Thyroid gland (tissue), 4 donors: ENCODE data around the gene LPAR1. TPM values are rescaled to one million over a fixed set of nuclear protein-coding genes. Genes with fewer than 3 reads are reported as not detected.

Experiments
- DNase-seq, 2 donors: peaks; one replicate each; pipeline ENCODE4 v3.0.0-alpha.2; 2019
- H3K27ac ChIP-seq, 3 donors: fragments of 200-600 bp; sonication (generic); 1 replicate in 2 of 3; 2 replicates in 1 of 3; pipeline ENCODE4 v1.5.1; 2016 to 2019; ENCODE audit warnings: mild to moderate bottlenecking in 1 of 3, moderate library complexity in 1 of 3
- H3K27me3 ChIP-seq: fragments of 200-600 bp; sonication (generic); one replicate; pipeline ENCODE4 v1.5.1; 2019
- H3K36me3 ChIP-seq, 2 donors: fragments of 200-600 bp; sonication (generic); one replicate each; pipeline ENCODE4 v1.5.1; 2016 to 2019
- H3K4me1 ChIP-seq, 2 donors: fragments of 200-600 bp; sonication (generic); one replicate each; pipeline ENCODE4 v1.5.1; 2017 to 2019
- H3K4me3 ChIP-seq, 3 donors: fragments of 200-600 bp; sonication (generic); replicated peaks in 1 of 3; 1 replicate in 2 of 3; 2 replicates in 1 of 3; pipeline ENCODE4 v1.5.1; 2016; ENCODE audit warnings: mild to moderate bottlenecking in 1 of 3
- H3K9me3 ChIP-seq: fragments of 200-600 bp; sonication (generic); one replicate; pipeline ENCODE4 v1.5.1; 2017
- POLR2A ChIP-seq, 2 donors: fragments of 450-650 bp; IDR thresholded peaks; one replicate each; pipeline ENCODE4 v1.6.1; 2017; ENCODE audit warnings: antibody characterized with exemption in 2 of 2, mild to moderate bottlenecking in 2 of 2, moderate library complexity in 1 of 2
- WGBS, 2 donors: methylation state at CpG; one replicate each; pipeline ENCODE4 v1.1.5; 2017; 5-methylcytosine and 5-hydroxymethylcytosine counted together
- intact Hi-C: fragments of 100-400 bp; cut with DNase I; formaldehyde crosslinking; loops from one replicate; pipeline ENCODE4 v1.15.1; 2023
- total RNA-seq, 4 donors: library from RNA; depleted of rRNA; stranded (reverse); fragments of >200 nt; gene quantifications; one replicate each; pipeline ENCODE4 v1.2.3, GENCODE V29; 2016
- TF ChIP-seq, protein P1 (sequence below), 6 experiments: fragments of 200-600 bp in 3 of 6; fragments of 450-650 bp in 3 of 6; sonication (generic) in 3 of 6; IDR thresholded peaks; one replicate each; pipeline ENCODE4 v1.5.1; 2016 to 2019; ENCODE audit warnings: antibody characterized with exemption in 6 of 6, mild to moderate bottlenecking in 2 of 6, inconsistent platforms in 1 of 6, moderate library complexity in 1 of 6

Gene LPAR1
- total RNA-seq, 4 donors from 2014 or later: 40.8 to 98.5 (median 56.4) TPM

DNA sequence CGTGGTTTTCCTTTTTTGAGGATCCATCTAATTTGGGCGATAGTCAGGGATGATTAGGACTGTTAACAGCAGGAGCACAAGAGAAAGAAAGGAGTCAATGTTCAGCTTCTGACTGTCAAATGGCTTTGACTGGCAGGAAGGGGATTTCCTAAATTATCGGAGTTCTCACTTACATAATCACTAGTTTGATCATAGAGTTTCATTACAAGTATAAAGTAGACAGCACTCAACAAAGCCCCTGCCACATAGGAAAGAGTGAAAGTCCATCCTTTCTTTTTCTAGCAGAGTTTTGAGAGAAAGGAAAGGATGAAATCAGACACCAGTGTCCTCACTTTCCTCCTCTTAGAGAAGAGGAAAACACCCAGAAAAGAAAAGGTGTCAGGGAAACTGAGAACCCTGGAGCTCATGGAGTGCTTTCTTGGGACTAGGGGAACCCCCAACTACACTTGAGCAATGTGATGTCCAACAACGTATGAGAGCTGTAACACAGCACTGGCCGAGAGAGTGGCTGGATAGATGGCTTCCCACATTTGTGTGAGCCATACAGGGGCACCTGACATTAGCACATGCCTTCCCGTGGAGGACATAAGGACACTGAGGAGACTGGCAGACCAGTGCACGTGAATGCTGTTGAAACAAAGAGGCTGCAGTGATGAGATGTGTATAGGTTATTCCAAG, 26.0 kb upstream of the LPAR1 start:
- Histone ChIP-seq H3K27me3 (no peaks in the 10 kb centered on the region), H3K9me3 (no peaks in the 10 kb centered on the region), H3K27ac (no peak overlapping the region), H3K36me3 (no peaks in the 10 kb centered on the region), H3K4me3 (no peak overlapping the region), H3K4me1 (no peaks in the 10 kb centered on the region)
- no peak for TF ChIP-seq POLR2A (IDR thresholded peaks at IDR 0.05)
- TF ChIP-seq, protein P1, sequence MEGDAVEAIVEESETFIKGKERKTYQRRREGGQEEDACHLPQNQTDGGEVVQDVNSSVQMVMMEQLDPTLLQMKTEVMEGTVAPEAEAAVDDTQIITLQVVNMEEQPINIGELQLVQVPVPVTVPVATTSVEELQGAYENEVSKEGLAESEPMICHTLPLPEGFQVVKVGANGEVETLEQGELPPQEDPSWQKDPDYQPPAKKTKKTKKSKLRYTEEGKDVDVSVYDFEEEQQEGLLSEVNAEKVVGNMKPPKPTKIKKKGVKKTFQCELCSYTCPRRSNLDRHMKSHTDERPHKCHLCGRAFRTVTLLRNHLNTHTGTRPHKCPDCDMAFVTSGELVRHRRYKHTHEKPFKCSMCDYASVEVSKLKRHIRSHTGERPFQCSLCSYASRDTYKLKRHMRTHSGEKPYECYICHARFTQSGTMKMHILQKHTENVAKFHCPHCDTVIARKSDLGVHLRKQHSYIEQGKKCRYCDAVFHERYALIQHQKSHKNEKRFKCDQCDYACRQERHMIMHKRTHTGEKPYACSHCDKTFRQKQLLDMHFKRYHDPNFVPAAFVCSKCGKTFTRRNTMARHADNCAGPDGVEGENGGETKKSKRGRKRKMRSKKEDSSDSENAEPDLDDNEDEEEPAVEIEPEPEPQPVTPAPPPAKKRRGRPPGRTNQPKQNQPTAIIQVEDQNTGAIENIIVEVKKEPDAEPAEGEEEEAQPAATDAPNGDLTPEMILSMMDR (IDR thresholded peaks at IDR 0.05): no peak
- no peak for DNase-seq
- 71 to 82% methylated on average over 7 of the region's 7 CpGs for WGBS, 2 donors
- intact Hi-C loops: no loop called here

DNA sequence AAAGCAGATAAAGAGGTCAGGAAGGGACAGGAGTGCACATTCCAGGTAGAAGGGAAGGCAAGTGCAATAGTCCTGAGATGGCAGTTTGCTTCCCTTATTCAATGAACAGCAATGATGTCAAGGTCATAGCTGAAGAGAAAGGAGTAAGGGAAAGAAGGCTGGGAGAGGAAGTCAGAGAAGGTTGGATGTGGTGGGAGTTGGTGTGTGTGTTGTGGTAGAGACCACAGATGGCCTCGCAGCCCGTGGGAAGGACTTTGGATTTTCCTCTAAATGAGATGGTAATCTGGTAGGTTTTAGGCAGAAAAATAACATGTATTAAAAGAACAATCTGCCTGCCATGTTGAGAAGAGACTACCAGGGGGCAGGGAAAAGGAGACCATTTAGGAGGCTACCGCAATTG, 25.1 kb upstream of the LPAR1 start:
- no peaks in the 10 kb centered on the region for H3K4me1 ChIP-seq
- no peaks in the 10 kb centered on the region for H3K9me3 ChIP-seq
- H3K4me3 ChIP-seq: no peak overlapping the region
- TF ChIP-seq POLR2A (IDR thresholded peaks at IDR 0.05): no peak
- TF ChIP-seq, protein P1 (IDR thresholded peaks at IDR 0.05): no peak
- H3K27ac ChIP-seq: no peak overlapping the region
- WGBS, 2 donors: 92 to 93% methylated on average over 3 of the region's 3 CpGs
- no peaks in the 10 kb centered on the region for H3K36me3 ChIP-seq
- intact Hi-C loops: no loop called here
- no peaks in the 10 kb centered on the region for H3K27me3 ChIP-seq
- no peak for DNase-seq

DNA sequence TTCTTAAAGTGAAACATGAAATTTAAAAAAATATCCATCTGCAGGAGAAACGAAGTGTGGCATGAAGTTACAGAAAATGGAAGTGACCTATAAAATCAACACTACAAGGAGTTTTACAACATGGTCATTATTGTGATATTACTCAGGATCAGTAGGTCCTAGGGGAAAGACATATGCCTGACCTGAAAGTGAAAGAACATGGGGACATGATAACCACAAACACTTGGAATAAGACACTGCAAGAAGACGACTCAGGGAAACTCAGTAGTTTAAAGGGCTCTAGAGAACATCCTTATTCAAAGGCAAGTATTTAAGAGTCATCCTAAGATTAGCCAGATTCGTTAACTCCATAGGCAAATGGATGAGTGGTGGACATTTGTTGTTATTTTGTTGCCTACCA, 19.9 kb upstream of the LPAR1 start:
- intact Hi-C loops: no loop called here
- no peaks in the 10 kb centered on the region for H3K36me3 ChIP-seq
- TF ChIP-seq, protein P1 (IDR thresholded peaks at IDR 0.05): no peak
- no peak for TF ChIP-seq POLR2A (IDR thresholded peaks at IDR 0.05)
- no peak overlapping the region for H3K27ac ChIP-seq
- H3K9me3 ChIP-seq: no peaks in the 10 kb centered on the region
- no peak for DNase-seq
- H3K4me3 ChIP-seq: no peak overlapping the region
- H3K4me1 ChIP-seq: no peaks in the 10 kb centered on the region
- WGBS, 2 donors: 82 to 86% methylated on average over 3 of the region's 3 CpGs
- no peaks in the 10 kb centered on the region for H3K27me3 ChIP-seq

DNA sequence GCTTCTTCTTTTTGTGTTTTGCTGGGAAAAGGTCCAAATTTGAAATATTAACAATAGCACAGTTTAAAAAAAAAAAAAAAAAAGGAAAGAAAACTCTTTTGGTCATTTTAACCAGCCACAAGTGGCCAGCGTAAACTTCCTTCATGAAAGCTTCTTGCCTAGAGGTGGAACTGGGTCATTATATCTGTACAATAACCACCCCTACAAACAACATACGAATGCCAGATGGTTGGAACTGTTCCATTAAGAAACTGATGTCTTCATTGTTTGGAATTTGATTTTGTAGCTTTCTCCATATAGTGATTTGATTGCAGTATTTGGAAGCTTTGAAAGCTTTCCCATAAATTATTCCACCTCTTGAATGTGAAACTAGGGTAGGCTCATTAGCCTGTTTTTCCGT, 18.3 kb upstream of the LPAR1 start:
- H3K27ac ChIP-seq: no peak overlapping the region

DNA sequence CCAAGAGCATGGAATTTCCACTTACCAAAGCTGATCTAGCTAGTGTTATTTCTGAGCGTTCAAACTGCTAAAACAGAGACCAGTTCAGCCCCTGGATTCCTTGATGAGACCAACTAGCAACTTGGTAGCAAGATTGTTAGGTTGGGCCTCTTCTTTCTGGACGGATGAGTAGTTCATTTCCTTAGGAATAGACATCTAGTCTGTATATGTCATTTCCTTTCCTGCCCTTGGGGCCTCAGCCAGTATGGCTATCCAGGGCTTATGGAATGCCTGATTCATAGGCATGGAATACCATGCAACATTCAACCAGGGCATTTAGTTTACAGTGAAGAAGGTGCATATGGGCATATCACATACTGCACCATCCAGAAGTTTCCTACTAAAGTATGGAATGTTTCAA, 14.5 kb upstream of the LPAR1 start:
- no peak overlapping the region for H3K27ac ChIP-seq
- TF ChIP-seq, protein P1 (IDR thresholded peaks at IDR 0.05): no peak
- TF ChIP-seq POLR2A (IDR thresholded peaks at IDR 0.05): no peak
- intact Hi-C loops: no loop called here
- H3K27me3 ChIP-seq: no peaks in the 10 kb centered on the region
- no peaks in the 10 kb centered on the region for H3K36me3 ChIP-seq
- no peaks in the 10 kb centered on the region for H3K9me3 ChIP-seq
- WGBS, 2 donors: 84% methylated on average over 2 of the region's 2 CpGs
- H3K4me1 ChIP-seq: no peaks in the 10 kb centered on the region
- DNase-seq: no peak
- no peak overlapping the region for H3K4me3 ChIP-seq

More for the DNA sequence above, 18.3 kb upstream of the LPAR1 start:
- WGBS, 2 donors: 58 to 71% methylated on average over 3 of the region's 3 CpGs
- Histone ChIP-seq H3K4me1 (no peaks in the 10 kb centered on the region), H3K27me3 (no peaks in the 10 kb centered on the region), H3K4me3 (no peak overlapping the region), H3K9me3 (no peaks in the 10 kb centered on the region), H3K36me3 (no peaks in the 10 kb centered on the region)
- TF ChIP-seq, protein P1 (IDR thresholded peaks at IDR 0.05): no peak
- TF ChIP-seq POLR2A (IDR thresholded peaks at IDR 0.05): no peak
- intact Hi-C loops: no loop called here
- DNase-seq: no peak
